GM18505 (cell line): Measurements from ENCODE around the gene SIN3B.
"Not testable (repeated sequence)": the region's sequence is repeated elsewhere in the genome, so short reads cannot be mapped to it uniquely, and the experiment has no call there.

Experiments used
- ATAC-seq: cut with Tn5 transposase; IDR thresholded peaks from one replicate; pipeline ENCODE4 v1.9.1; 2021; ENCODE audit not compliant: unreplicated experiment
- POLR2A ChIP-seq: IDR thresholded peaks from 4 replicates; pipeline ENCODE4 v1.6.1; 2011; ENCODE audit warnings: borderline replicate concordance; ENCODE audit not compliant: insufficient read depth, insufficient read length; ENCODE audit errors: extremely low read depth

Gene SIN3B

DNA sequence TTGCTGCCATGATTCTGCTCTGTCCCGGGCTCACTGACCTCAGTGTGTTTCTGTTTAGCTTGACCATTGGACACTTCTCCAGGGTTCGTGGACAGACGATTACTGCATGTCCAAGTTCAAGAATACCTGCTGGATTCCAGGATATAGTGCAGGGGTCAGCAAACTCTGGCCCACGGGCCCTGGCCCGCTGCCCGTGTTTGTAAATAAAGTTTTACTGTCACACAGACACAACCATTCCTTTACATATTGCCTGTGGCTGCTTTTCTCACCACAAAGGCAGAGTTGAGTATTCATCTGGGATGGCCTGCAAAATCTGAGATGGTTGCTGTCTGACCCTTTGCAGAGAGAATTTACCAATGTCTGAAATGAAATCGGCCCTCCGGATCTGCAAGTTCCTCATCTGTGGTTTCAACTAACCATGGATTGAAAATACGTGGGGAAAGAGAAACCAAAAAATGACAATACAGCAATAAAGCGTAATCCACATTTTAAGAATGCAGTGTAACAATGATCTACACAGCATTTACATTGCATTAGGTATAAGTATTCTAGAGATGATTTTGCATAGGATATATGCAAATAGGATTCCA is 33.7 kb downstream of the SIN3B start:
- TF ChIP-seq POLR2A, result no peak
- no peak for ATAC-seq

- no peak for ATAC-seq
- no peak for TF ChIP-seq POLR2A
Measured at GRCh38 chr19:16867211-16867610, 38.0 kb downstream of the SIN3B start.

DNA sequence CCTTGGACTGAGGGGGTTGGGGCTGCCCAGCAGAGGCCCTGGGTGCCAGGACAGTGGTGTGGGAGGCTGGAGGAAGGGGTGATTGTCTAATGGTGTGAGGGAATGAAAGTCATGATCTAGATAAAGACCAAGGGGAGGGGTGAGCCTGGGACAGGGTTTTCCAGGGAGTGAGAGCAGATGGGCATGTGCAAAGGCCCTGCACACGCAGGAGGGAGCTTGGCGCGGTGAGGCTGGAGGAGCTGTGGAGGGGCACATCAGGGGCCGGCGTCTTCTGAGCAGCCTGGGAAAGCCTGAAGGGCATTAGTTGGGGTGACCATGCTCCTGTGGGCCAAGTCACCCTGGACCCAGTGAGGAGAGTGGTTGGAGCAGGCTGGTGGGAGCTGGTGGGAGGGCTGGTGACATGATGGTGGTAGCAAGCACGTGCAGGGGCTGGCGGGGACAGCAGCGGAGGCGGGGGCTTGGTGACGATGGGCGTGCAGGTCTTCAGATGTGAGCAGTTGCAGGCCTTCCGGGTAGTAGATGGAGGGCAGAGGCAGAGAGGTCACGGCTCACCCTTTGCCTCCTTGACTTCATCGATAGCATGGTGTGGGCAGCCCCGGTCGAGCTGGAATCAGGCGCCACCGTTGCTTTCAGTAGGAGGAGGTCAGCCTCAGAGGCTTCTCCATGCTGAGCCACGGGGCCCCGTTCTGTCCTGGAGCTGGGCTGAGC is 39.4 kb downstream of the SIN3B start:
- no peak for ATAC-seq
- TF ChIP-seq POLR2A, result no peak

DNA sequence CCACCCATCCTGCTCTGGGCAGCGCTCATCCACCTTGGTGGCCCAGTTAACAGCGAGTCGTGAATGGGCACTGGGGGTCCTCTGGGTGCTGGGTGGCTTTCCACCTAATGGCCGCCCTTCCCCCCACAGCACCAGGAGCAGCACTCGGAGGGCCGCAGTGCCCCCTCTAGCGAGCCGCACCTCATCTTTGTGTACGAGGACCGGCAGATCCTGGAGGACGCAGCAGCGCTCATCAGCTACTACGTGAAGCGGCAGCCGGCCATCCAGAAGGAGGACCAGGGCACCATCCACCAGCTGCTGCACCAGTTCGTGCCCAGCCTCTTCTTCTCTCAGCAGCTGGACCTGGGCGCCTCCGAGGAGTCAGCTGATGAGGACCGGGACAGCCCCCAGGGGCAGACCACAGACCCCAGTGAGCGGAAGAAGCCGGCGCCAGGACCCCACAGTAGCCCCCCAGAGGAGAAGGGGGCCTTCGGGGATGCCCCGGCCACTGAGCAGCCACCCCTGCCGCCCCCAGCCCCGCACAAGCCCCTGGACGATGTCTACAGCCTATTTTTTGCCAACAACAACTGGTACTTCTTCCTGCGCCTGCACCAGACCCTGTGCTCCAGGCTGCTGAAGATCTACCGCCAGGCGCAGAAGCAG is 40.3 kb downstream of the SIN3B start:
- TF ChIP-seq POLR2A, result no peak
- ATAC-seq, result no peak

DNA sequence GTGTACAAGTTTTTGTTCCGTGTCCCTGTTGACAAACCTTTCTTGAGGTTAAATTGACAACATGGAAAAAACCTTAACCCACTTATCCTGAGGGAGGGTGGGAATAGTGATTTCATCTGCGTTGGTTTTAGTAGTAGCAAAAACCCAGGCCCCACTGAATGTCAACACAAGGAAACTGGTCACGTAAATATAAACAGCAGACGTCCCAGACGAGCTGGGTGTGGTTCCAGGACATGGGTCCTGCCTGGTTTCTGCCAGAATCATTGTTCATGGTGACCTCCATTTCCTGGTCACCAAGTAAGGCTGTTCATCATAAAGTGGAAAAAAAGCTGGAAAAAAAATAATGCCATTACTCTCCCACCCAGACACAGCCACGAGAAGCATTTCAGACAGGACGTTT is 42.7 kb downstream of the SIN3B start:
- no peak for ATAC-seq
- no peak for TF ChIP-seq POLR2A

GRCh38 chr19:16872728-16873127 is 43.5 kb downstream of the SIN3B start:
- TF ChIP-seq POLR2A, result no peak
- ATAC-seq, result no peak

DNA sequence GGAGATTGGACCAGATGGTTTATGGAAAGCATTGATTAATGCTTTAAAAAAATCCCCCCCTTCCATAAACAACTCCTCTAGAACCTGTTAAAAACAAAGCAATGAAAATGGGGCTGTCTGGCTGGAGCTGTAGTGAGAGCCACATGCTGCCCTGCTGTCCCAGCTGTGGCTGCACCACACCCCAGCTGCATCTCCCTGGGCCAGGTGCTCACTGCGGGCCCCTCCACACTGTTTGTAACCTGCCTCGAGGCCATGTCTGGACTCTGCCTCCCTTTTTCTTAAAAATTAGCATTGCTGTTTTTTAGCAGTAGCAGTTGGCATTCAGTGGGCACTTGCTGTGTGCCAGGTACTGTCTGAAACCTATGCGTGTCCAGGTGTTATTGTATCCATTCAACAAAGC is 44.4 kb downstream of the SIN3B start:
- TF ChIP-seq POLR2A, result no peak
- ATAC-seq, result no peak

DNA sequence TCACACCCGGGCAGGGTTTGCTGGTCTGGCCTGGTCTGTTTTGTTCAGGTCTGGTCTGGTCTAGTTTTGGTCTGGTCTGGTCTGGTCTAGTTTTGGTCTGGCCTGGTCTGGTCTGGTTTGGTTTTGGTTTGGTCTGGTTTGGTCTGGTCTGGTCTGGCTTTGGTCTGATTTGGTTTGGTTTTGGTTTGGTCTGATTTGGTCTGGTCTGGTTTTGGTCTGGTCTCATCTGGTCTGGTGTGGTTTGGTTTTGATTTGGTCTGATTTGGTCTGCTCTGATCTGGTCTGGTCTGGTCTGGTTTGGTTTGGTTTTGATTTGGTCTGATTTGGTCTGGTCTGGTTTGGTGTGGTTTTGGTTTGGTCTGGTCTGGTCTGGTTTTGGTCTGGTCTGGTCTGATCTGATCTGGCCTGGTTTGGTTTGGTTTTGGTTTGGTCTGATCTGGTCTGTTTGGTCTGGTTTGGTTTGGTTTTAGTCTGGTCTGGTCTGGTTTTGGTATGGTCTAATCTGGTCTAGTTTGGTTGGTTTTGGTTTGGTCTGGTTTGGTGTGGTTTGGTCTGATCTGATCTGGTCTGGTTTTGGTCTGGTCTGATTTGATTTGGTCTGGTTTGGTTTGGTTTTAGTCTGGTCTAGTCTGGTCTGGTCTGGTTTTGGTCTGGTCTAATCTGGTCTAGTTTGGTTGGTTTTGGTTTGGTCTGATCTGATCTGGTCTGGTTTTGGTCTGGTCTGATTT is 45.2 kb downstream of the SIN3B start:
- ATAC-seq, result no peak
- TF ChIP-seq POLR2A, result no peak

DNA sequence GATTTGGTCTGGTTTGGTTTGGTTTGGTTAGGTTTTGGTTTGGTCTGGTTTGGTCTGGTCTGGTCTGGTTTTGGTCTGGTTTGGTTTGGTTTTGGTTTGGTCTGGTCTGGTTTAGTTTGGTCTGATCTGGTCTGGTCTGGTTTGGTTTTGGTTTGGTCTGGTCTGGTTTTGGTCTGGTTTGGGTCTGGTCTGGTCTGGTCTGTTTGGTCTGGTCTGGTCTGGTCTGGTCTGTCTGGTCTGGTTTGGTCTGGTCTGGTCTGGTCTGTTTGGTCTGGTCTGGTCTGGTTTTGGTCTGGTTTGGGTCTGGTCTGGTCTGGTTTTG is 45.7 kb downstream of the SIN3B start:
- ATAC-seq, result not testable (repeated sequence)

DNA sequence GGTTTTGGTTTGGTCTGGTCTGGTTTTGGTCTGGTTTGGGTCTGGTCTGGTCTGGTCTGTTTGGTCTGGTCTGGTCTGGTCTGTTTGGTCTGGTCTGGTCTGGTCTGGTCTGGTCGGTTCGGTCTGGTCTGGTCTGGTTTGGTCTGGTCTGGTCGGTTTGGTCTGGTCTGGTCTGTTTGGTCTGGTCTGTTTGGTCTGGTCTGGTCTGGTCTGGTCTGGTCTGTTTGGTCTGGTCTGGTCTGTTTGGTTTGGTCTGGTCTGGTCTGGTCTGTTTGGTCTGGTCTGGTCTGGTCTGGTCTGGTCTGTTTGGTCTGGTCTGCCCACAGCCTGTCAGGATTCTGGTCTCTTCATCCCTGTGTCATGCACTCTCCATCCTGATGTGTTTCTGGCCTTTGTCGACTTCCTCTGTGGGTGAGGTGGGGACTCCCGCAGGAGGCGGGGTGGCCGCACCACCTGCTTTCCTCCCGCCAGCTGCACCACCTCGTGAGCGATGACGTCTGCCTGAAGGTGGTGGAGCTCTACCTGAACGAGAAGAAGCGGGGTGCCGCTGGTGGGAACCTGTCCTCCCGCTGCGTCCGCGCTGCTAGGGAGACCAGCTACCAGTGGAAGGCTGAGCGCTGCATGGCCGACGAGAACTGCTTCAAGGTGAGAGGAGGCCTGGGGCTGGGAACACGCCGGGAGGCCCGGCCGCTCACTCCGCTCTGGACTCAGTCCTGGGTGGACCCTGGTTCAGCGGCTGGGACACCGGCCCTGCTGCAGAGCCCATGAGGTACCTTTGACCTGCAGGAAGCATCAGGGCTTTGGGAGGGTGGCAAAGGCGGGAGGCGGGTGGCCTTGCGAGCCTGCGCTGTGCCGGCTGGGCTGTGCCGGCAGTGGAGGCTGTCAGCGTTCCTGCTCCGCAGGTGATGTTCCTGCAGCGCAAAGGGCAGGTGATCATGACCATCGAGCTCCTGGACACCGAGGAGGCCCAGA is 46.7 kb downstream of the SIN3B start:
- no peak for ATAC-seq
- TF ChIP-seq POLR2A, result no peak

- ATAC-seq, result no peak
- no peak for TF ChIP-seq POLR2A
Measured at GRCh38 chr19:16876904-16877361, 47.7 kb downstream of the SIN3B start.

GRCh38 chr19:16877581-16877980 is 48.4 kb downstream of the SIN3B start:
- no peak for TF ChIP-seq POLR2A
- no peak for ATAC-seq
